ENCODE results near the gene ARMC10.
"Not testable (repeated sequence)": the region's sequence is repeated elsewhere in the genome, so short reads cannot be mapped to it uniquely, and the experiment has no call there.

The ARMC10 gene

GRCh38 chr7:103074519-103075336 is at the start of gene ARMC10, which contains the start of gene FBXL13:
Gene ARMC10 (plus strand): TSS chr7:103075140. CDS start chr7:103075273, 133 bp downstream.
Gene FBXL13 (minus strand): TSS chr7:103074796.
- DNase-seq, result peak; percentile 48

GRCh38 chr7:103025341-103025740 is 49.6 kb upstream of the ARMC10 start:
- no peak for DNase-seq

GRCh38 chr7:103031024-103031423 is 43.9 kb upstream of the ARMC10 start:
- no peak for DNase-seq

GRCh38 chr7:103031781-103032180 is 43.2 kb upstream of the ARMC10 start:
- DNase-seq, result no peak

GRCh38 chr7:103034318-103034717 is 40.6 kb upstream of the ARMC10 start:
- DNase-seq, result not testable (repeated sequence)

- no peak for DNase-seq
Observed at GRCh38 chr7:103037476-103037822, 37.5 kb upstream of the ARMC10 start.

GRCh38 chr7:103037823-103038739 is 36.9 kb upstream of the ARMC10 start:
- DNase-seq, result not testable (repeated sequence)

- DNase-seq, result not testable (repeated sequence)
Observed at GRCh38 chr7:103041815-103042214, 33.1 kb upstream of the ARMC10 start.

- no peak for DNase-seq
Observed at GRCh38 chr7:103048833-103049232, 26.1 kb upstream of the ARMC10 start.

GRCh38 chr7:103051519-103051918 is 23.4 kb upstream of the ARMC10 start:
- no peak for DNase-seq

- DNase-seq, result not testable (repeated sequence)
Observed at GRCh38 chr7:103056006-103056405, 18.9 kb upstream of the ARMC10 start.

- no peak for DNase-seq
Observed at GRCh38 chr7:103058122-103058521, 16.8 kb upstream of the ARMC10 start.

GRCh38 chr7:103059471-103059870 is 15.5 kb upstream of the ARMC10 start:
- no peak for DNase-seq

GRCh38 chr7:103063895-103064294 is 11.0 kb upstream of the ARMC10 start:
- DNase-seq, result no peak

GRCh38 chr7:103065667-103066066 is 9.3 kb upstream of the ARMC10 start:
- no peak for DNase-seq

- no peak for DNase-seq
Observed at GRCh38 chr7:103068414-103069403, 6.2 kb upstream of the ARMC10 start.

GRCh38 chr7:103071000-103071399 is 3.9 kb upstream of the ARMC10 start:
- no peak for DNase-seq

GRCh38 chr7:103073989-103074518 is 886 bp upstream of the ARMC10 start:
- DNase-seq, result no peak

GRCh38 chr7:103075337-103075918 is 488 bp downstream of the ARMC10 start:
- DNase-seq, result no peak

GRCh38 chr7:103076764-103077163 is 1.8 kb downstream of the ARMC10 start:
- DNase-seq, result no peak

- DNase-seq, result no peak
Observed at GRCh38 chr7:103077318-103077717, 2.4 kb downstream of the ARMC10 start.

- not testable (repeated sequence) for DNase-seq
Observed at GRCh38 chr7:103078226-103078625, 3.3 kb downstream of the ARMC10 start.
